ENCODE data around the gene WFDC2. TPM values are rescaled to one million over a fixed set of nuclear protein-coding genes. Genes with fewer than 3 reads are reported as not detected.
"Not testable (repeated sequence)": the region's sequence is repeated elsewhere in the genome, so short reads cannot be mapped to it uniquely, and the experiment has no call there.

Gene WFDC2
- total RNA-seq, 2 experiments from 2014 or later: not detected

DNA sequence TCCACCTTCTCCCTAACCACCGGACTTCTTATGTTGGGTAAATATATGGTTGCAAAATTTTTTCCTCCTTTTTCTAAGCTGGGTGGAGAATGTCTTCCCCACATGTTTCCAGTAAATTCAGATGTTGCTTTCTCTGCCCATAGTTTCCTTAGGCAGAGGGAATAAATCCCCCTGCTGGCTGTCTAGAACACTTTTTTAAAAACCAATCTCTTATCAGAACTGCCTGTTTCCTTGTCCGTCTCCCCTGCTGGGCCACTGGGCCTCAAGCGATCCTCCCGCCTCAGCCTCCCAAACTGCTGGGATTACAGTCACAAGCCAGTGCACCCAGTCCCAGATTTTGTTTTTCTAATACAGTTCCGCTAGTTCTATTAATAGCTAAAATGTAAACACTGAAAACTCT, 9.9 kb upstream of the WFDC2 start:
- Mint-ChIP-seq H3K9me3 (no peaks in the 10 kb centered on the region), H3K27ac (no peak overlapping the region), H3K36me3 (ENCODE audit: low read depth) (no peaks in the 10 kb centered on the region), H3K4me3 (no peak overlapping the region), H3K4me1 (no peaks in the 10 kb centered on the region), H3K27me3 (peaks cover 17% of the 10 kb centered on the region)
- POLR2A ChIA-PET: no interaction called here
- DNase-seq: no peak
- CTCF ChIA-PET: interaction anchor here (1.0 to 2.3 kb wide), 5 partner anchors 9 to 311 kb away, joined by 3 to 14 read pairs (median 6); partner anchors contain the start of gene SYS1

DNA sequence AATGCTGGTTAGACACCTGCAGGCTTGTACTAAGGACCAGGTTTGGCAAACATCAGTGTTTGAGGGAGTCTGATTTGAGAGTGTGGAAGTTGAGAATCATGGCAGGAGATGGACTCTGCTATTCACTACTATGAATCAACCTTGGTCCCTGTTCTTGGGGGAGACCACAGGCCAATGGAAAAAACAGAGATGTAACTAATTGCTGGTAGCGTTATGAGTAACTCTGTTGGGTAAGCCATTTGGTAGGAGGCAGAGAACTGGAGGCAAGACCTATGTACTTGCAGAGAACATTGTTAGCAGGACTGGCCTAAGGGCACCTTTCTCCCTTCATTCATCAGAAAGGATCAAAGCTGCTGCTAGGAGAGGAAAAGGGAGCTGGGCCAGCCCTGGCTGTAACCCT, 8.3 kb upstream of the WFDC2 start:
- CTCF ChIA-PET: interaction anchor here (0.9 to 2.2 kb wide), 4 partner anchors 11 to 310 kb away, joined by 3 to 7 read pairs (median 4); no protein-coding TSS in a partner anchor
- Mint-ChIP-seq H3K27me3 (peaks cover 22% of the 10 kb centered on the region), H3K27ac (no peak overlapping the region), H3K4me1 (no peaks in the 10 kb centered on the region), H3K36me3 (ENCODE audit: low read depth) (no peaks in the 10 kb centered on the region), H3K9me3 (no peaks in the 10 kb centered on the region), H3K4me3 (no peak overlapping the region)
- POLR2A ChIA-PET: no interaction called here
- no peak for DNase-seq

DNA sequence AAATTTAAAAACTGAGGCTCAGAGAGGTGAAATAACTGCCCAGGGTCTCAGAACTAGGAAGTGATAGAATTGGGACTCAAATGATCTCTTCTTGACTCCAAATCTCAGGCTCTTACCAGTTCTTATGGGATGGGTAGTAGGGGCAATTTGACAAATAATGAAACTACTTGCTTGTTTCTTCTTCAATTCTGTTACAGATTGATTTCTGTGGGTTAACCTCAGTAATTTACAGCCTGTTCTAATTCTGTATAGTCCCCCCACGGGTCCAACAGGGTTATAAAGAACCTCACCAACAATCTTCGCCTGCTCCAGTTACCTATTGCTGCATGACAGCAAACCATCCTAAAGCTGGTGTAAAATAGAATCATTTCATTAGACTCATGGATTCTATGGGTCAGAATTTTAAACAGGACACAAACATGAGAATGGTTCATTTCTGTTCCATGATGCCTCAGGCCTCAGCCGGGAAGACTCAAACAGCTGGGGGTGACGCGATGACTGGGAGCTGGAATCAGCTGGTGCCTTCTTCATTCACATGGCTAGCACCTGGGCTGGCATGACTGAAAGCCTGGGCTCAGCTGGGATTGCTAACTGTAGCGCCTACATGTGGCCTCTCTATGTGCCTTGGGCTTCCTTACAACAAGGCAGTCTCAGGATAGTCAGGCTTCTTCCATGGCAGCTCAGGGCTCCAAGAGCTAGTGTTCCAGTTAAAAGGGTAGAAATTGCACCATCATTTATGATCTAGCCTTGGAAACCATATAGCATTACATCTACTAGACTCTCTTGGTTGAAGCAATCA, 6.6 kb upstream of the WFDC2 start:
- no peaks in the 10 kb centered on the region for H3K9me3 Mint-ChIP-seq
- no peak for DNase-seq
- peaks cover 31% of the 10 kb centered on the region for H3K27me3 Mint-ChIP-seq
- CTCF ChIA-PET: interaction anchor here (1.6 to 2.1 kb wide), 2 partner anchors 10 to 308 kb away, joined by 4 to 5 read pairs; no protein-coding TSS in a partner anchor
- H3K27ac Mint-ChIP-seq: no peak overlapping the region
- H3K4me3 Mint-ChIP-seq: no peak overlapping the region
- no peaks in the 10 kb centered on the region for H3K36me3 Mint-ChIP-seq (ENCODE audit: low read depth)
- POLR2A ChIA-PET: no interaction called here
- no peaks in the 10 kb centered on the region for H3K4me1 Mint-ChIP-seq

DNA sequence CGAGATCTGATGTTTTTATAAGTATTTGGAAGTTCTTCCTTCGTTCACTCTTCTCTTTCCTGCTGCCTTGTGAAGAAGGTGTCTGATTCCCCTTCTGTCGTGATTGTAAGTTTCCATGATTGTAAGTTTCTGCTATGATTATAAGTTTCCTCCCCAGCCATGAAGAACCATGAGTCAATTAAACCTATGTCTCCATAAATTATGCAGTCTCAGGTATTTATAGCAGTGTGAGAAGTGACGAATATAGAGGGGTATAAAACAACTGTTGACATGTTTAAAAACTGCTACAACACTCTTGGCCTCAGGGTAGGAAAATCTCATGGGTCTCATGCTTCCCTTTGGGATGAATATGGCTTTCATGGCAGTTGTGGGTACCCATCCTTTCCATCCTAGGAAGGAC, 5.8 kb upstream of the WFDC2 start:
- no peaks in the 10 kb centered on the region for H3K4me1 Mint-ChIP-seq
- H3K4me3 Mint-ChIP-seq: no peak overlapping the region
- no peak overlapping the region for H3K27ac Mint-ChIP-seq
- no peaks in the 10 kb centered on the region for H3K36me3 Mint-ChIP-seq (ENCODE audit: low read depth)
- H3K9me3 Mint-ChIP-seq: no peaks in the 10 kb centered on the region
- POLR2A ChIA-PET: no interaction called here
- H3K27me3 Mint-ChIP-seq: peaks cover 34% of the 10 kb centered on the region
- CTCF ChIA-PET: interaction anchor here (1.2 kb wide), 1 partner anchor 8 kb away, joined by 4 read pairs; no protein-coding TSS in a partner anchor
- no peak for DNase-seq

- POLR2A ChIA-PET: no interaction called here
- H3K9me3 Mint-ChIP-seq: no peaks in the 10 kb centered on the region
- H3K27me3 Mint-ChIP-seq: peaks cover 45% of the 10 kb centered on the region
- peaks cover 5% of the 10 kb centered on the region for H3K4me1 Mint-ChIP-seq
- H3K27ac Mint-ChIP-seq: no peak overlapping the region
- no peaks in the 10 kb centered on the region for H3K36me3 Mint-ChIP-seq (ENCODE audit: low read depth)
- no peak overlapping the region for H3K4me3 Mint-ChIP-seq
- no peak for DNase-seq
- CTCF ChIA-PET: interaction anchor here (0.8 to 1.9 kb wide), 8 partner anchors 13 to 305 kb away, joined by 3 to 6 read pairs (median 3); no protein-coding TSS in a partner anchor
Observed at GRCh38 chr20:45465491-45466266, 3.9 kb upstream of the WFDC2 start.

DNA sequence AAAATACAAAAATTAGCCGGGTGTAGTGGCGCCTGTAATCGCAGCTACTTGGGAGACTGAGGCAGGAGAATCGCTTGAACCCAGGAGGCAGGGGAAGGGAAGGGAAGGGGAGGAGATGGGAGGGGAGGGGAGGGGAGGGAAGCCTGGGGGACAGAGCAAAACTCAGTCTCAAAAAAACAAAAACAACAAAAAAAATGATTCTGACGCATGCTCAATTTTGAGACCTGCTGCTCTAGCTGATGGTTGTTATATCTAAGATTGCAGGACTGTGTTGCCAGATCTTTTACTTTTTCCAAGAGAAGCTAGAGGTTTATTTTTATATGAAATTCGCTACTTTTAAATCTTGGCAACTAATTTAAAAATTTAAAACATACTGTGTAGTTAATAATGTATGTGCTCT, 2.4 kb upstream of the WFDC2 start:
- no peak for DNase-seq
- Mint-ChIP-seq H3K4me3 (no peak overlapping the region), H3K27me3 (peaks cover 54% of the 10 kb centered on the region), H3K27ac (no peak overlapping the region), H3K36me3 (ENCODE audit: low read depth) (no peaks in the 10 kb centered on the region), H3K9me3 (no peaks in the 10 kb centered on the region), H3K4me1 (peaks cover 5% of the 10 kb centered on the region)
- ChIA-PET POLR2A (no interaction called here), CTCF (interaction anchor here (1.4 to 2.3 kb wide), 2 partner anchors 14 to 31 kb away, joined by 5 to 7 read pairs; no protein-coding TSS in a partner anchor)

GRCh38 chr20:45467861-45468260, 1.7 kb upstream of the WFDC2 start:
- Mint-ChIP-seq H3K4me3 (no peak overlapping the region), H3K36me3 (ENCODE audit: low read depth) (no peaks in the 10 kb centered on the region), H3K4me1 (peaks cover 5% of the 10 kb centered on the region), H3K27ac (no peak overlapping the region), H3K9me3 (no peaks in the 10 kb centered on the region), H3K27me3 (peaks cover 52% of the 10 kb centered on the region)
- ChIA-PET POLR2A (no interaction called here), CTCF (interaction anchor here (0.7 to 2.3 kb wide), 3 partner anchors 10 to 31 kb away, joined by 3 to 7 read pairs (median 5); no protein-coding TSS in a partner anchor)
- no peak for DNase-seq

GRCh38 chr20:45470262-45470931, 844 bp downstream of the WFDC2 start:
- Mint-ChIP-seq H3K4me3 (peak overlapping the region; percentile 21), H3K9me3 (no peaks in the 10 kb centered on the region), H3K27me3 (peaks cover 52% of the 10 kb centered on the region), H3K36me3 (ENCODE audit: low read depth) (no peaks in the 10 kb centered on the region), H3K27ac (no peak overlapping the region), H3K4me1 (peaks cover 5% of the 10 kb centered on the region)
- ChIA-PET CTCF (interaction anchor here (0.9 to 1.4 kb wide), 2 partner anchors 97 to 180 kb away, joined by 3 read pairs; no protein-coding TSS in a partner anchor), POLR2A (no interaction called here)
- no peak for DNase-seq

DNA sequence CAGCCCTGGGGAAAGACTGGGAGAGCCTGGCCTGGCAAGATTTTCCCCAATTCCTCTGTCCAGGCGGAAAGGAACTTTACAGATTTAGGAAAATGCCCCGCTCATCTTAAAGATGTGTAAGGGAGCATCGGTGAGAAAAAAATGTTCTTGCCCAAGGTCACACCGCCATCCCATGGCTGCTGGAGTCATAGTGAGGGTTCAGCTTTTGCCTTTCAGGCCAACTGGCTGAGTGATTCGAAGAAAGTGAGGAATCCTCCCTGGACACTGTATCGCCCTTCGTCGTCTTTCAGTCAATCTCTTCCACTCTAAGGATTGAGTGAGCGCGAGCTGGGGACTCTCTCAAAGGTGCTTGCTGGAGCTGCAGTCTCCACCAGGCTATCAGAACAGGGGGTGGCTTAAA, 1.4 kb downstream of the WFDC2 start:
- H3K4me1 Mint-ChIP-seq: peaks cover 5% of the 10 kb centered on the region
- ChIA-PET CTCF (interaction anchor here (0.9 to 1.4 kb wide), 2 partner anchors 97 to 180 kb away, joined by 3 read pairs; no protein-coding TSS in a partner anchor), POLR2A (no interaction called here)
- no peak overlapping the region for H3K4me3 Mint-ChIP-seq
- no peak overlapping the region for H3K27ac Mint-ChIP-seq
- no peaks in the 10 kb centered on the region for H3K9me3 Mint-ChIP-seq
- DNase-seq: no peak
- peaks cover 49% of the 10 kb centered on the region for H3K27me3 Mint-ChIP-seq
- H3K36me3 Mint-ChIP-seq (ENCODE audit: low read depth): no peaks in the 10 kb centered on the region

DNA sequence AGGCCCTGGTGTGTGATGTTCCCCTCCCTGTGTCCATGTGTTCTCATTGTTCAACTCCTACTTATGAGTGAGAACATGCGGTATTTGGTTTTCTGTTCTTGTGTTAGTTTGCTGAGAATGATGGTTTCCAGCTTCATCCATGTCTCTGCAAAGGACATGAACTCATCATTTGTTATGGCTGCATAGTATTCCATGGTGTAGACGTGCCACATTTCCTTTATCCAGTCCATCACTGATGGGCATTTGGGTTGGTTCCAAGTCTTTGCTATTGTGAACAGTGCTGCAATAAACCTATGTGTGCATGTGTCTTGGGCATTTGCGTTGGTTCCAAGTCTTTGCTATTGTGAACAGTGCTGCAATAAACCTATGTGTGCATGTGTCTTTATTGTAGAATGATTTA, 2.7 kb downstream of the WFDC2 start:
- H3K36me3 Mint-ChIP-seq (ENCODE audit: low read depth); DNase-seq; H3K4me1 Mint-ChIP-seq; H3K27ac Mint-ChIP-seq; CTCF ChIA-PET; POLR2A ChIA-PET; H3K9me3 Mint-ChIP-seq; H3K4me3 Mint-ChIP-seq: not testable (repeated sequence)
- peaks cover 40% of the 10 kb centered on the region for H3K27me3 Mint-ChIP-seq

GRCh38 chr20:45477530-45478148, 8.1 kb downstream of the WFDC2 start:
- DNase-seq; H3K36me3 Mint-ChIP-seq (ENCODE audit: low read depth); H3K9me3 Mint-ChIP-seq; H3K27ac Mint-ChIP-seq; H3K4me1 Mint-ChIP-seq; H3K4me3 Mint-ChIP-seq; CTCF ChIA-PET: not testable (repeated sequence)
- H3K27me3 Mint-ChIP-seq: peaks cover 18% of the 10 kb centered on the region
- POLR2A ChIA-PET: interaction anchor here (0.6 kb wide), 1 partner anchor 1260 kb away, joined by 3 read pairs; no protein-coding TSS in a partner anchor

DNA sequence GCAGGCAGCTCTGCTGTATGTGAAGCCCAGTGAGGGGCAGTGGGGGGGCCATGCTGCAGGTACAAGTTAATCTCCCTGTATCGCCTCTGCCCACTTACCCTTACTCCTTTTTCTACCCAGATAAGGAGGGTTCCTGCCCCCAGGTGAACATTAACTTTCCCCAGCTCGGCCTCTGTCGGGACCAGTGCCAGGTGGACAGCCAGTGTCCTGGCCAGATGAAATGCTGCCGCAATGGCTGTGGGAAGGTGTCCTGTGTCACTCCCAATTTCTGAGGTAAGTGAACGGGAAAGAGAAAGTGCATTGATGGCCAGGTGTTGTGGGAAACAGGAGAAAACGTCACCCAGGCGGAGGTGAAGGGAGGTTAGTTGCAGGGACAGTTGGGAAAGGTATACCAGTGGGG, 10.3 kb downstream of the WFDC2 start:
- ChIA-PET CTCF (interaction anchor here (1.1 kb wide), 1 partner anchor 106 kb away, joined by 3 read pairs; no protein-coding TSS in a partner anchor), POLR2A (no interaction called here)
- Mint-ChIP-seq H3K36me3 (ENCODE audit: low read depth) (no peaks in the 10 kb centered on the region), H3K9me3 (no peaks in the 10 kb centered on the region), H3K27ac (no peak overlapping the region), H3K27me3 (peaks cover 30% of the 10 kb centered on the region), H3K4me3 (no peak overlapping the region), H3K4me1 (no peaks in the 10 kb centered on the region)
- DNase-seq: no peak
